Activated CD4-positive, alpha-beta T cell treated with anti-CD3 and anti-CD28 coated beads for 24 hours (primary cell): ENCODE measurements around the gene CACTIN.
"Not testable (repeated sequence)": the region's sequence is repeated elsewhere in the genome, so short reads cannot be mapped to it uniquely, and the experiment has no call there.

Source experiments
- DNase-seq, 2 donors: peaks; one replicate each; pipeline ENCODE4 v3.0.0-alpha.2; 2020; ENCODE audit warnings: low read depth in 2 of 2

The CACTIN gene

DNA sequence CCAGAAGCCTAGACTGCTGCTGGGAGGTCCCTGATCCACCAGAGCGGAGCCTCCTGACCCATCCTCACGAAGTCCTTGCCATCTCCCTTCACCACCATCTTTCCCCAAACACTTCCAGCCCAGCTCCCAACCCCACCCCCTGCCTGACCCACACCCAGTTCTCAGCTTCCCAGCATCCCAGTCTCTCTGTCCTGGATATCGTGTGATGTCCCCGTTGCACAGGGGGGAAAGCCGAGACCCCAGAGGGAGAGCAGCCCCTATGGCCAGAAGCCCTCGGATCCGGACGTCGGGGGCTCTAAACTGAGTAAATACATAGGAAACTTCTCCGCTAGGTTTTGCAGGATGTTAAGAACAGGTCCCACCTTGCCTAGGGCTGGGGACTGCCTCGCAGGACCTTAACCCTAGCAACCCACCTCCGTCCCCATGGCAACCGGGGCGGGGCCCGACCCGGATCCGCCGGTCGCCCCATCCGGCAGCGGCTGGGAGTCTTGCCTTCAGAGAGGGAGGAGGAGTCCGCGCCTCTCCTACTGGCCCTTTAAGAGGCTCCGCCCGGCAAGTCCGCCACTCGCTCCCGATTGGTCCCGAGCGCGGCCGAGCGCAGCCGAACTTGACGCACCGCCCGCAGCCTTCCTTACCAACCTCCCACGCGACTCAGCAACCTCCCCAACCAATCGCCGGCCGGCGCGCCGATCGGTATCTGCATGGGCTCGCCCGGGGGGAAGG lies 54.3 kb downstream of the CACTIN start:
- DNase-seq: peak; percentile 98 to 99

DNA sequence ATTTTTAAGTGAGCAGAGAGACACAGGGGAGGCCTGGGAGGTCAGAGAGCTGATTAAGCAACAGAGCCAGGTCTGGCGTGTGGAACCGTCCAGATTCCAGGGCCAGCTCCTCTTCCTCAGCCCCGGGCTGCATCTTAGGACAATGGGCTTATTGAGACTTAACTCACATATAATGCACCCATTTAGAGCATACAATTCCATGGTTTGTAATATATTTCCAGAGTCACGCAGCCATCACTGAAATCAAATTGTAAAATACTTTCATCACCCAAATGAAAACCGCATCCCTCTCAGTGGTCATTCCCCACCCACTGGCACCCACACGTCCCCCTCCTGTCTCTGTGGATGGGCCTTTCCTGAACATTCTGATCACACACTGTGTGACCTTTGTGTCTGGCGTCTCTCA lies 56.0 kb downstream of the CACTIN start:
- no peak for DNase-seq

GRCh38 chr19:3570042-3570441 lies 56.5 kb downstream of the CACTIN start:
- not testable (repeated sequence) for DNase-seq

DNA sequence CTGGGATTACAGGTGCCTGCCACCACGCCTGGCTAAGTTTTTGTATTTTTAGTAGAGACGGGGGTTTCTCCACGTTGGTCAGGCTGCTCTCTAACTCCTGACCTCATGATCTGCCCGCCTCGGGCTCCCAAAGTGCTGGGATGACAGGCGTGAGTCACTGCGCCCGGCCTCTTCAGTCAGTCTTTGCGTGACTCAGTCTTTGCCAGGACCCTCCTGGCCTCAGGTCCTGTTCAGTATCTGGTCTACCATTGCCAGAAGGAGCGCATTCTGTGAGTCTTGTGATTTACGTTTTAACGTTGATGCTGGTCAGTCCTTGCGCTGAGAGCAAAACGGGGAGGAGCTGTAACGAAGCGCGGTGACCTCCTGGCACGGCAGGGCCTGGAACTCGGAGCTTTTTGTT lies 61.5 kb downstream of the CACTIN start:
- no peak for DNase-seq

DNA sequence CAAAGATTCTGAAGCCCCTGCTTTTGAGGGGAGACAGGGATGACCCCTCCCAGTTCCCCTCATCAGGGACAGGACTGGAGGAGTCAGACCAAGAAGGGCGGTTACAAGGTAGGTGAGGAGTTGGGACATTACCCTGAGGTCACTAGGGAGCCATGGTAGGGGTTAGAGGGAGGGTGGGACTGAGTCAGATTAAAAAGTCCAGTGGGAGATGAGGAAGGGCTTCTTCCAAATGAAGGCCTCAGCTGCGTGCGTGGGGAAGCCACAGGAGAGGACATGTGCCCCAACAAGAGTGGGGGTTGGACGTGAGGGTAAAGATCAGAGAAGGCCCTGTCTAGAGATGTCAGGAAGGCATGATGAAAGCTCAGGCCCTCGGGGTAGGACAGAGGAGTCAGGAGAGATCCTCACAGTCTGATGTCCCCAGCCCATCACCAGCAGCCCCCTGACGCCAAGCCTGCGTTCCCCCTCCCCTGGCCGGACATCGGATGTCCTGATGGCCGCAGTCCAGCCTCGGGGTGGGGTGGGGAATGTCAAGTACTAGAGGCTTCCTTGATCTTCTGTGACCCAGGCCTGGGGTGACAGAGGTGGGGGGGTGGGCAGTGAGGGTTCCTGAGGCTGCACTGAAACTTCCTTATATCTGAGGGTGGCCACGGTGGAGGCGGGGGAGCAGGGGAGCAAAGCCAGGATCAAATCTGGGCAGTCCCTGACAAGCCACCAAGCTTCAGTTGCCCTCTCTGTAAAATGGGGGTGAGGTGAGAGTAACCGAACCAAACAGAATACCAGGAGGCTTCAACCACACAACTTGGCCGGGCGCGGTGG lies 62.7 kb downstream of the CACTIN start:
- DNase-seq: no peak
